A549 (cell line): ENCODE data around the gene CCSER1.

Source experiments
- BHLHE40 ChIP-seq: IDR thresholded peaks from 2 replicates; pipeline ENCODE4 v1.6.1; 2012; ENCODE audit warnings: low read depth, low read length, inconsistent platforms
- CEBPB ChIP-seq, 2 experiments: fragments of >200 bp in 1 of 2; sonication (Bioruptor Twin) in 1 of 2; formaldehyde crosslinking in 1 of 2; IDR thresholded peaks; 2 replicates each; pipeline ENCODE4 v1.6.1; 2012 to 2016
- CTCF ChIP-seq: fragments of >200 bp; sonication (Bioruptor Twin); formaldehyde crosslinking; IDR thresholded peaks from 3 replicates; pipeline ENCODE4 v1.5.1; 2016
- EP300 ChIP-seq, 2 experiments: fragments of >200 bp; sonication (Bioruptor Twin); formaldehyde crosslinking; IDR thresholded peaks; 2 replicates in 1 of 2; 3 replicates in 1 of 2; pipeline ENCODE4 v1.6.1; 2016 to 2017
- FOSL2 ChIP-seq, 2 experiments: fragments of 450-650 bp in 1 of 2; fragments of >200 bp in 1 of 2; sonication (Bioruptor Twin) in 1 of 2; formaldehyde crosslinking; IDR thresholded peaks; 2 replicates each; pipeline versions ENCODE4 v1.5.0 to v1.6.1; 2016 to 2020; ENCODE audit warnings: mild to moderate bottlenecking in 1 of 2, moderate library complexity in 1 of 2
- MAFK ChIP-seq: fragments of 450-650 bp; IDR thresholded peaks from 2 replicates; pipeline ENCODE4 v1.6.1; 2014; ENCODE audit not compliant: partially characterized antibody
- MAX ChIP-seq: IDR thresholded peaks from 2 replicates; pipeline ENCODE4 v1.6.1; 2012
- POLR2A ChIP-seq: IDR thresholded peaks from 2 replicates; pipeline ENCODE4 v1.6.1; 2012; ENCODE audit warnings: mild to moderate bottlenecking, low read length
- RAD21 ChIP-seq, 2 experiments: fragments of >200 bp in 1 of 2; sonication (Bioruptor Twin) in 1 of 2; formaldehyde crosslinking in 1 of 2; IDR thresholded peaks in 1 of 2; conservative IDR thresholded peaks in 1 of 2; 2 replicates in 1 of 2; 3 replicates in 1 of 2; pipeline ENCODE4 v1.6.1; 2012 to 2018; ENCODE audit warnings: inconsistent platforms in 1 of 2
- RARB ChIP-seq: fragments of 250-450 bp; sonication (Bioruptor Pico); IDR thresholded peaks from 2 replicates; pipeline ENCODE4 v1.8.0; 2021; ENCODE audit warnings: mild to moderate bottlenecking, moderate library complexity
- SMC3 ChIP-seq: fragments of >200 bp; sonication (Bioruptor Twin); formaldehyde crosslinking; IDR thresholded peaks from 3 replicates; pipeline ENCODE4 v1.6.1; 2018; ENCODE audit warnings: inconsistent platforms
- TP53 ChIP-seq: fragments of 250-450 bp; sonication (Bioruptor Pico); IDR thresholded peaks from 2 replicates; pipeline ENCODE4 v1.5.0; 2021; ENCODE audit warnings: mild to moderate bottlenecking, moderate library complexity
- ZNF302 ChIP-seq: fragments of 250-450 bp; sonication (Bioruptor Pico); IDR thresholded peaks from 2 replicates; pipeline ENCODE4 v1.9.0; 2021; ENCODE audit warnings: inconsistent platforms, mild to moderate bottlenecking, moderate library complexity
- ZSCAN20 ChIP-seq: fragments of 250-450 bp; sonication (Bioruptor Pico); IDR thresholded peaks from 2 replicates; pipeline ENCODE4 v1.8.0; 2022; ENCODE audit warnings: mild to moderate bottlenecking, moderate library complexity

- no peak for TF ChIP-seq SMC3
- TF ChIP-seq CTCF: no peak
- no peak for TF ChIP-seq MAX
- TF ChIP-seq ZSCAN20 (CRISPR knock-in tag): no peak
- TF ChIP-seq RAD21 (conservative IDR thresholded peaks at IDR 0.05 in 1 of 2, IDR thresholded peaks at IDR 0.05 in 1 of 2): no peak
- TF ChIP-seq POLR2A: no peak
- TF ChIP-seq EP300 (IDR thresholded peaks at IDR 0.05): no peak
- TF ChIP-seq FOSL2 (IDR thresholded peaks at IDR 0.05): no peak
- TF ChIP-seq FOSL2 (CRISPR knock-in tag; IDR thresholded peaks at IDR 0.05): no peak
- no peak for TF ChIP-seq MAFK
- no peak for TF ChIP-seq TP53 (CRISPR knock-in tag)
- no peak for TF ChIP-seq RARB
- TF ChIP-seq CEBPB (IDR thresholded peaks at IDR 0.05): no peak
- no peak for TF ChIP-seq BHLHE40
- no peak for TF ChIP-seq ZNF302 (CRISPR knock-in tag)
These were observed 14.9 kb downstream of the CCSER1 start for GRCh38 chr4:90142081-90142480.
